CD4-positive, alpha-beta T cell treated with Interleukin-17A for 4 hours (primary cell): ENCODE measurements around the gene ARHGAP4.
A peak's percentile ranks its signal among the peaks of the same experiment; 100 is the strongest.

Experiments
- DNase-seq: peaks from one replicate; pipeline ENCODE4 v3.0.0-alpha.2; 2020; ENCODE audit warnings: mixed read lengths

Gene ARHGAP4

DNA sequence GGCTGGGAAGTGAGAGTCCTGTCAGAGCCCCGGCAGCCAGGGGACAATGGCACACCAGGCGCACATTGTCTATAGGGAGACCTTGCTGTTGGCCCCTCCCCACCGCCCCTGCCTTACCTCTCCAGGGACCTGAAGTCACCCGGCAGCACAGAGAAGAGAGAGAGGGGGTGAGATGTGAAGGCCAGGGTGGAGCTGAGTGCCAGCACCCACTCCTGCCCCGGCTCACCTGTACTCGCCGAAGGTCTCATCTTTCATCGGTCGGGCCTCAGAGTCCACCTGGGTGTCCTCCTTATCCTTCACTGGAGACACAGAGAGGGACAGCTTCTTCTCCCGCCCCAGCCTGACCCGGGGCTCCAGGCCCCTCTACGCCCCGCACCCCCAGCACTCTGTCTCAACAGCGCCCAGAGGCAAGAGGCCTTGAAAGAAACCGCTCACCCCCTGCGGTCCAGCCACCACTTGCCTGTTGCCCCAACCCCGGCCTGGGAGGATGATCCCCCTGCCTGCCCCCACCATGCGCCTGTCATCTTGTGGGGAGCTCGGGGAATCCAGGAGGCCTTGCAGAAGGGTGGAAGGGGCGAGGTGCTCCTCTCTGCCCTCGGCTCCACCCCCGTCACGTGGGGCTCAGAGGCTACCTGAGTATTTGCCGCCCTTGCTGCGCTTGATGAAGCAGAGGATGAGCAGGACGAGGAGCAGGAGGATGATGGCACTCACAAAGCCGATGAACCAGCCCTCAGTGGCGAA, 62.6 kb downstream of the ARHGAP4 start:
- DNase-seq: peak; percentile 2

GRCh38 chrX:153862369-153863250, 63.5 kb downstream of the ARHGAP4 start:
- no peak for DNase-seq

DNA sequence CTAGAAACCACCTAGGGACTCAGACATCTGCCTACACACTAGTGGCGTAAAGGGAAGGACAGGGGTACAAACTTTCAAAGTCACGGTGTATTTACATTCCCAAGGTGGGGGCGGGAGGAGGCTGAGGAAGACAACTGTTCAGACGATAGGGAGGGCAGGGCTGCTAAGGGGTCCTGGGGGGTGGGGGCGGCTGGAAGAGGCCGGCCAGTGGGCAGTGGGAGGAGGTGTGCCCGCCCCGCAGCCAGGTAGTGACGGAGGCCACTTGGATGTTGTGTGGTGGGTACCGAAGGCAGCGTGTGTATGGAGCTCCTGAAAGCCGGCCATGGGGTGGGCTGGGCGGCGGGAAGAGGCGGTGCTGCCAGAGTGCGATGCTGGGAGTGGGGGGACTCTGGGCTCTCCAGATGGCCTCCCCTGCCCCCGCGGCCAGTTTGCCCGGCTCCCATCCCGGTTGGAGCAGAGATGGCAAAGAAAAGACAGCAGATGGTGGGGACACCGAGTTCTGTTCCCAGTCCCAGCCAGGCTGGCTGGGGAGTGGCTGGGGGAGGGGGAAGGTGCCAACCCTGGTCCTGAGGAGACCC, 64.2 kb downstream of the ARHGAP4 start:
- DNase-seq: no peak

DNA sequence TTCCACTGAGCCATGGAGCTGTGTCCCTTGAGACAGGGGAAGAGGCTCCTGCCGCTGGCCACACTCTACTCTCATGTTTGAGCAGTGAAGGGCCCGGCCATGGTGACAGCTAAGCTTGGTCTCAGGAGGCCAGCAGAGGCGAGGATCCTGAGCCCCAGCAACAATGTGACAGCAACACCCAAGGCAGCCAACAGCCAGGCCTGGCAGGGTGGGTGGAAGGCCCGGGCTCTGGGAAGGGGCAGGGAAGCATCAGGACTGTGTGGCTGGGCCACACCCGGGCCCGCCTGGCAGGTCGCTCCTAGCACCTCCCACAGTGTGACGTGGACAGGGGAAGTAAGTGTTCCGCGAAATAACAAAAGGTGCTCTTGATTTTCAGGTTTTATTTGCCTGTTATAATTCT, 64.9 kb downstream of the ARHGAP4 start:
- DNase-seq: no peak
